ENCODE results near the gene ZNF747. TPM values are rescaled to one million over a fixed set of nuclear protein-coding genes. Genes with fewer than 3 reads are reported as not detected.

Gene ZNF747
- total RNA-seq, 4 donors from 2014 or later, result 9.9 to 23.7 (median 19.6) TPM

DNA sequence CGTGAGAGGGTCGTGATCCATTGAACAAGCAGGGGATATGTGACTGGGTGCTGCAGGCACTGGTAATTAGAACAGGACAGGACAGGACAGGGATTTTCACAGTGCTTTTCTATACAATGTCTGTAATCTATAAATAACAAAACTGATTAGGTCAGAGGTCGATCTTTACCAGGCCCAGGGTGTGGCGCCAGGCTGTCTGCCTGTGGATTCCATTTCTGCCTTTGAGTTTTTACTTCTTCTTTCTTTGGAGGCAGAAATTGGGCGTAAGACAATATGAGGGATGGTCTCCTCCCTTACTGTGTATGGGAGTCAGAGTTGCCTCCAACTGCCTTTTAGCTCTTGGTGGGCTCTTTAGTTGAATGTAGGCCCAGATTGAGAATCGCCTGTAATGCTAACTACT is 25.0 kb upstream of the ZNF747 start:
- DNase-seq (ENCODE audit: low spot score in 2 of 2), result no peak
- no peak for TF ChIP-seq POLR2A (IDR thresholded peaks at IDR 0.05)
- TF ChIP-seq, protein P1, sequence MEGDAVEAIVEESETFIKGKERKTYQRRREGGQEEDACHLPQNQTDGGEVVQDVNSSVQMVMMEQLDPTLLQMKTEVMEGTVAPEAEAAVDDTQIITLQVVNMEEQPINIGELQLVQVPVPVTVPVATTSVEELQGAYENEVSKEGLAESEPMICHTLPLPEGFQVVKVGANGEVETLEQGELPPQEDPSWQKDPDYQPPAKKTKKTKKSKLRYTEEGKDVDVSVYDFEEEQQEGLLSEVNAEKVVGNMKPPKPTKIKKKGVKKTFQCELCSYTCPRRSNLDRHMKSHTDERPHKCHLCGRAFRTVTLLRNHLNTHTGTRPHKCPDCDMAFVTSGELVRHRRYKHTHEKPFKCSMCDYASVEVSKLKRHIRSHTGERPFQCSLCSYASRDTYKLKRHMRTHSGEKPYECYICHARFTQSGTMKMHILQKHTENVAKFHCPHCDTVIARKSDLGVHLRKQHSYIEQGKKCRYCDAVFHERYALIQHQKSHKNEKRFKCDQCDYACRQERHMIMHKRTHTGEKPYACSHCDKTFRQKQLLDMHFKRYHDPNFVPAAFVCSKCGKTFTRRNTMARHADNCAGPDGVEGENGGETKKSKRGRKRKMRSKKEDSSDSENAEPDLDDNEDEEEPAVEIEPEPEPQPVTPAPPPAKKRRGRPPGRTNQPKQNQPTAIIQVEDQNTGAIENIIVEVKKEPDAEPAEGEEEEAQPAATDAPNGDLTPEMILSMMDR (IDR thresholded peaks at IDR 0.05), result no peak
- intact Hi-C loops (cut with DNase I; ENCODE audit: low total_unique reads), result loop anchor here (10.0 kb wide), 1 partner anchor 75 kb away; no protein-coding TSS in a partner anchor
- H3K4me3 ChIP-seq (ENCODE audit: low read depth, poor library complexity, severe bottlenecking), result no peak overlapping the region
- 89 to 93% methylated on average over 6 of the region's 6 CpGs for WGBS, 2 donors

DNA sequence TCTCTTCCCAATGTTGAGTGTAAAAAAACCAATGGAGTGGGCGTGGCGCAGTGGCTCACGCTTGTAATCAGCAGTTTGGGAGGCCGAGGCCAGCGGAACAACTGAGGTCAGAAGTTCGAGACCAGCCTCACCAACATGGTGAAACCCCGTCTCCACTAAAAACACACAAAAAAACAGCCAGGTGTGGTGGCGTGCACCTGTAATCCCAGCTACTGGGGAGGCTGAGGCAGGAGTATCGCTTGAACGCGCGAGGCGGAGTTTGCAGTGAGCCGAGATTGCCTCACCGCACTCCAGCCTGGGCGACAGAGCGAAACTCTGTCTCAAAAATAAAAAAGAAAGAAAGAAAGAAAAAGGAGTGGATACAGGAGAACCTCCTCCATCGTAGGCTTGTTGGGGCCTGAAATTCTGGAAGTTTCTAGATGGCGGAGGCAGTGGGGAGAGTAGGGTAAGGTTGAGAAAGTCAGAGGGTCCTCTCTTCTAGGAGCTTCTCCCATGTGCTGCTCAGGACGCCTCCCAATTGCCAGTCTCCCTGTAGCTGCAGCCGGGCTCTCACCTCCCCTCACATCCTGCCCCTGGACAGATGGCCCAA is 24.2 kb upstream of the ZNF747 start:
- H3K4me3 ChIP-seq (ENCODE audit: low read depth, poor library complexity, severe bottlenecking), result no peak overlapping the region
- no peak for DNase-seq (ENCODE audit: low spot score in 2 of 2)
- 80% methylated on average over 21 of the region's 21 CpGs for WGBS, 2 donors
- no peak for TF ChIP-seq POLR2A (IDR thresholded peaks at IDR 0.05)
- intact Hi-C loops (cut with DNase I; ENCODE audit: low total_unique reads), result no loop called here

DNA sequence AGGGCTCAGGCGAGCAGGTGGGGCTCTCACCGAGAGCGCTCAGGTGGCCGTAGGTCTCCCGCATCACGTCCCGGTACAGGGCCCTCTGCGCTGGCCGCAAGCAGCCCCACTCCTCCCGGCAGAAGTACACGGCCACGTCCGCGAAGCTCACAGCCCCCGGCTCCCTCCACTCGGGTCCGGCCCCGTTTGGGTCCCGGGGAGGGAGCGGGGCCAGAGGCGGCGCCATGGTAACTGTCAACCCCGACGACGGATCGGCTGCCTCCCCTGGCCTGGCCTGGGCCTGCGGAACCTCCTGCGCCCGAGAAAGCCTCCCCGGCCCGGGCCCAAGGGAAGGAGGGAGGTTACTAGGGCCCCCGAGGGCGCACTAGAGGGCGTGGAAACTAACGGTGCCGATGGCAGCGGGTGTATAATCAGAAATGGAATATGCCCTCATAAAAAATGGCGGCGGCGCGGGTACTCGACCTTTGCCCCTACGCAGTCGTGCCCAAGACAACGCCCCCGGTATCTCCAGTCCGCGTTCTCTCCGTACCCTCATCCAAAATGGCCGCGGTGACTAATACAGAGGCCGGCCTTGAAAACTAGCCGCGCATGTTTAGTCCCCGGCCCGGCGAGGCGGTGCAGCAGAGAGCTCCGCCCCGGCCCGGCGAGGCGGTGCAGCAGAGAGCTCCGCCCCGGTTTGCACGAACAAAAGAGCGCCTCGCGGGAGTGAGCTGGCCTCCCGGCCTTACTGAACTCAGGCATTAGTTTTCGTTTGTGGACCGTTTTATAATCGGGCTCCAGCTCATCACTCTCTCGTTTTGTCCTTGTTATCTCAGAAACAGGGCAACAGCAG is 23.5 kb upstream of the ZNF747 start, which contains the start of gene ZNF764:
Gene ZNF764, minus strand, starts transcription at position 418 of the 832 bp plus-strand sequence. Its CDS starts 192 bp downstream, at position 226.
- DNase-seq (ENCODE audit: low spot score in 2 of 2), result peak; percentile 98 to 99
- intact Hi-C loops (cut with DNase I; ENCODE audit: low total_unique reads), result no loop called here
- 0% methylated on average over 33 to 67 of the region's 74 CpGs for WGBS, 2 donors
- H3K4me3 ChIP-seq (ENCODE audit: low read depth, poor library complexity, severe bottlenecking), result peak within 1 kb of the TSS; percentile 75
- no peak for TF ChIP-seq POLR2A (IDR thresholded peaks at IDR 0.05)
- TF ChIP-seq, protein P1 (IDR thresholded peaks at IDR 0.05), result no peak

DNA sequence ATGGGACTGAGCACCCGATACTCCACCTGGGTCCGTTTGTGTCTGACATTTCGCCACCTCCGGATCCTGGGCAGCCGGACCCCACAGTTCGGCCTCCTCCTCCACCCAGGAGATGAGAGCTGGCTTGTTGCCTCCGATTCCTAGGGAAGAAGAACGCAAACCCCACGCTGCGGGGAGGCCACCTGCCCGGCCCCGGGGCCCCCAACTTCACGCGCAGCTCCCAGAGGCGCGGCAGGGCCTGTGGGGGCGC is 23.0 kb upstream of the ZNF747 start:
- TF ChIP-seq, protein P1 (IDR thresholded peaks at IDR 0.05), result no peak
- TF ChIP-seq POLR2A (IDR thresholded peaks at IDR 0.05), result no peak
- 0 to 3% methylated on average over 5 to 15 of the region's 17 CpGs for WGBS, 2 donors
- no peak for DNase-seq (ENCODE audit: low spot score in 2 of 2)
- intact Hi-C loops (cut with DNase I; ENCODE audit: low total_unique reads), result no loop called here
- peak overlapping the region; percentile 75 for H3K4me3 ChIP-seq (ENCODE audit: low read depth, poor library complexity, severe bottlenecking)

DNA sequence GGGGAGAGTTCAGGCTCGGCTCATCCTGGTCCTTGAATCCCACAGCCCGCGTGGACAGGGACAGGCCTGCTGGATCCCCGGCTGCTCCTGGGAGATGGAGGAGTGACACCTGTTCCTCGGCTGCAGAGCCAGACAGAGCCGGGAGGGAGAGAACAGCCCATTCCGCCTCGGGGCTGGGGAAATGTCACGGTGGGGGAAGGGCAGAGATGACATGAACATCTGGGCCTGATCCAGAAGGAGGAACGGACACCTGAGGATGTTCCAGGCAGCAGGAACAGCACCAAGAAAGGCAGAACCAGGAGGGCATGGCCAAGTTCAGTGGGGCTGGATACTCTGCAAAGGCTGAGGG is 21.4 kb upstream of the ZNF747 start:
- 61 to 62% methylated on average over 10 of the region's 10 CpGs for WGBS, 2 donors
- no peak for TF ChIP-seq POLR2A (IDR thresholded peaks at IDR 0.05)
- TF ChIP-seq, protein P1 (IDR thresholded peaks at IDR 0.05), result no peak
- DNase-seq (ENCODE audit: low spot score in 2 of 2), result no peak
- intact Hi-C loops (cut with DNase I; ENCODE audit: low total_unique reads), result no loop called here
- no peak overlapping the region for H3K4me3 ChIP-seq (ENCODE audit: low read depth, poor library complexity, severe bottlenecking)

DNA sequence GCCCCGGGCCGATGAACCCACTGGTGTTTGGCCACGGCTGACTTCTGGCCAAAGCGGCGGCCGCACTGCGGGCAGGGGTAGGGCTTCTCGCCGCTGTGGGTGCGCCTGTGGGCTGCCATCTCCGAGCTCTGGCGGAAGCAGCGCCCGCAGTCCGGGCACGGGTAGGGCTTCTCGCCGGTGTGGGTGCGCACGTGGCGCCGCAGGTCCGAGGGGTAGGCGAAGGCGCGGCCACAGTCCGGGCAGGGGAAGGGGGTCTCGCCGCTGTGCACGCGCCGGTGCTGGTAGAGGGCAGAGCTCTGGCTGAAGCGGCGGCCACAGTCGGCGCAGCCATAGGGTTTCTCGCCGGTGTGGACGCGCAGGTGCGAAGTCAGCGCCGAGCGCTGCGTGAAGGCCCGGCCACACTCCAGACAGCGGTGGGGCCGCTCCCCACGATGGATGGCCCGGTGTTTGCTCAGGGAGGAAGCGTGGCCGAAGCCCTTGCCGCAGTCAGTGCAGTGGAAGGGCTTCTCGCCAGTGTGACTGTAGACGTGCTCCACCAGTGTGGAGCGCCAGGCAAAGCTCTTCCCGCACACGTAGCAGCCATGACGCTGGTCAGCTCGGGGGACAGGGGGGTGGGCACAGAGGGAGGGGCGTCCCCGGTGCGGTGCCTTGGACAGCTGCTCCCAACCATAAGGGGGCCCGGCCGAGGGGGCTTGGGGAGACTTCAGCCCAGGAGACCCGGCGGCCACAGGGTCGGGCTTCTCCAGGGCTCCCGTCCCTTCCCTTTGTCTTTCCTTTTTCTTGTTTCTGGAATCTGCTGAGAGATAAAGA is 20.9 kb upstream of the ZNF747 start:
- no peak for DNase-seq (ENCODE audit: low spot score in 2 of 2)
- TF ChIP-seq, protein P1 (IDR thresholded peaks at IDR 0.05), result no peak
- no peak for TF ChIP-seq POLR2A (IDR thresholded peaks at IDR 0.05)
- 93 to 95% methylated on average over 42 to 68 of the region's 69 CpGs for WGBS, 2 donors
- no peak overlapping the region for H3K4me3 ChIP-seq (ENCODE audit: low read depth, poor library complexity, severe bottlenecking)
- intact Hi-C loops (cut with DNase I; ENCODE audit: low total_unique reads), result no loop called here

Measured in lower leg skin (tissue), 4 donors.